HG03457 (cell line): ENCODE results near the gene STK17A.

Experiments used
- ATAC-seq: cut with Tn5 transposase; IDR thresholded peaks from one replicate; pipeline ENCODE4 v1.9.1; 2021; ENCODE audit warnings: moderate number of reproducible peaks; ENCODE audit not compliant: unreplicated experiment

The STK17A gene

GRCh38 chr7:43630482-43630881, 47.6 kb downstream of the STK17A start:
- ATAC-seq, result no peak

- ATAC-seq, result no peak
Measured at GRCh38 chr7:43631559-43631958, 48.7 kb downstream of the STK17A start.

GRCh38 chr7:43632746-43633145, 49.8 kb downstream of the STK17A start:
- no peak for ATAC-seq

- ATAC-seq, result no peak
Measured at GRCh38 chr7:43634384-43634783, 51.5 kb downstream of the STK17A start.

GRCh38 chr7:43636093-43636492, 53.2 kb downstream of the STK17A start:
- ATAC-seq, result no peak

GRCh38 chr7:43637114-43637806, 54.4 kb downstream of the STK17A start:
- ATAC-seq, result no peak

GRCh38 chr7:43639858-43640491, 57.1 kb downstream of the STK17A start:
- no peak for ATAC-seq

- ATAC-seq, result no peak
Measured at GRCh38 chr7:43640679-43641078, 57.8 kb downstream of the STK17A start.

- no peak for ATAC-seq
Measured at GRCh38 chr7:43642897-43643630, 60.2 kb downstream of the STK17A start.

GRCh38 chr7:43643846-43644245, 60.9 kb downstream of the STK17A start:
- no peak for ATAC-seq

- ATAC-seq, result no peak
Measured at GRCh38 chr7:43645699-43646226, 62.9 kb downstream of the STK17A start.

- no peak for ATAC-seq
Measured at GRCh38 chr7:43646603-43647338, 63.9 kb downstream of the STK17A start.

GRCh38 chr7:43647339-43647672, 64.4 kb downstream of the STK17A start:
- ATAC-seq, result no peak

- ATAC-seq, result no peak
Measured at GRCh38 chr7:43647673-43648472, 65.0 kb downstream of the STK17A start.

- ATAC-seq, result peak; percentile 42
Measured at GRCh38 chr7:43648473-43649406, 65.8 kb downstream of the STK17A start.

- peak; percentile 55 for ATAC-seq
Measured at GRCh38 chr7:43649755-43650274, 66.9 kb downstream of the STK17A start.

- ATAC-seq, result no peak
Measured at GRCh38 chr7:43650457-43651052, 67.6 kb downstream of the STK17A start.

GRCh38 chr7:43652364-43652763, 69.5 kb downstream of the STK17A start:
- ATAC-seq, result no peak

GRCh38 chr7:43653466-43653865, 70.6 kb downstream of the STK17A start:
- no peak for ATAC-seq
